HG02970 (cell line): ENCODE measurements around the gene GNRHR.
A peak's percentile ranks its signal among the peaks of the same experiment; 100 is the strongest.
"Not testable (repeated sequence)": the region's sequence is repeated elsewhere in the genome, so short reads cannot be mapped to it uniquely, and the experiment has no call there.

ENCODE experiments used
- ATAC-seq: cut with Tn5 transposase; IDR thresholded peaks from one replicate; pipeline ENCODE4 v1.9.1; 2021; ENCODE audit warnings: mild to moderate bottlenecking, moderate library complexity, moderate number of reproducible peaks; ENCODE audit not compliant: unreplicated experiment, low FRiP score

GNRHR gene, protein sequence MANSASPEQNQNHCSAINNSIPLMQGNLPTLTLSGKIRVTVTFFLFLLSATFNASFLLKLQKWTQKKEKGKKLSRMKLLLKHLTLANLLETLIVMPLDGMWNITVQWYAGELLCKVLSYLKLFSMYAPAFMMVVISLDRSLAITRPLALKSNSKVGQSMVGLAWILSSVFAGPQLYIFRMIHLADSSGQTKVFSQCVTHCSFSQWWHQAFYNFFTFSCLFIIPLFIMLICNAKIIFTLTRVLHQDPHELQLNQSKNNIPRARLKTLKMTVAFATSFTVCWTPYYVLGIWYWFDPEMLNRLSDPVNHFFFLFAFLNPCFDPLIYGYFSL

DNA sequence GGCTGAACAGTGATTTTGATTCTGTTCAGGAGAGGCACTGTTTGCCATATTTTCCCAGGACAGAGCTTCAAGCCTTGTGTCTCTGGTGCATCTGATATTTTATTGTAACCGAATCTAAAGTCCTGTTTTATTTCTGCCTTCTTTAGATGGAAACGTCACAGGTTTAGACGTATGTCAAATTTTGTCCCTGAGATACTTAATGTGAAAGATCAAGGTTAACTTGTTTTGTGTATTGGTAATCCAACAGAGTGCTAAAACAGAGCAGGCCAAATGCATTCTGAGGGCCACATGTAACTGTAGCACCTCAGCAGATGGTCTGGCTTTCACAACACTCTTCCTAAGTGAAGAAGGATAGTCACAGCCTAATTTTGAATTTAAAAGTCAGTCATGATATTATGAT is at the start of gene GNRHR:
Gene GNRHR (minus strand): TSS at position 101 of the 400 bp plus-strand sequence. CDS start 53 bp downstream, at position 48.
- ATAC-seq = no peak

DNA sequence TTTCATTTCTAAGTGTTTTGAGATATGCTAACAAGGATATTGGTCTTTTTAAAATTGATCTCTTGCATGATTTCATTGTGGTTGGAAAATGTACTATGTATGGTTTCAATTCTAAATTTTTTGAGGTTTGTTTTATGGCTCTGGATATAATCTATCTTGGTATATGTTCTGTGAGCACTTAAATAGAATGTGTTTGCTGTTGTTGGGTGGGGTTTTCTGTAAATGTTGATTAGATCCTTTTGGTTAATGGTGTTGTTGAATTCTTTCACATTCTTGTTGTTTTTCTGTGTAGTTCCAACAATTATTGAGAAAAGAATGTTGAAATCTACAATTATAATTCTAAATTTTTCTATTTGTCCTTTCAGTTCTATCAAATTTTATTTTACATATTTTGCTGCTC is 42.6 kb upstream of the GNRHR start:
- no peak for ATAC-seq

DNA sequence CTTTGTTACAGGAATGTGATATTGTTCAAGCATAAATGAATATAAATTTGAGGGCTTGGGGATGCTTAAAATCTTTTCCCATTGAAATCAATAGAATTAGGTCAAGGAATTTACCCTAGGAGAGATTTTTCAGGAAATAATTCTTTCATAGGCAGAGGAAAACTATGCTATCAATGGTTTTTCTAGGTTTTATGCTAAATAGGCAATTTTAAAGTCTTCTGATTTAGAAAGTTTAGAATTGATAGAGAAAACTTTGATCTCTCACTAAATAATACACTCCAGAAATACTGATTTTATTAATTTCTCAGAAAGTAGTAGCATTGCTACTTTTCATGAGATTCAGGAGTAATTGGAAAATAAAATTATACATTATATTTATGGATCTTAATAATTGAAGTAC is 36.5 kb upstream of the GNRHR start:
- ATAC-seq = no peak

DNA sequence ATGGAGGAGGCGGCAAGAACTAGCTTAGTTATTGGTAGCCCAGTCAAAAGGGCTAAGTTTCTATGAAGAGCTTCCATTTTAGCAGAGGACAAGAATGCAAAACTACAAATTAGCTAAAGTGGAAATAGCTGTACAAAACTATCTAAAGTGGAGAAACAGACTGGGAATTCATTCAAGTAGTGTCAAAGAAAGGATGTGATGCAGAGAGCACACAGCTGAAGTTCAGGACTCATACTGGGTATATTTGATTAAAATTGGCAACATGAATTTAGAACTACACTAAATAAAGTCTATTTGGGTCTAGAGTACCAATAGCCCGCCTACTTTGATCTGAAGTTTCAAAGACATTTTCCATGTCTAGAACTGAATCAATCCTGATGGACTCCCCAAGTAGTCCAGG is 33.1 kb upstream of the GNRHR start:
- ATAC-seq = no peak

DNA sequence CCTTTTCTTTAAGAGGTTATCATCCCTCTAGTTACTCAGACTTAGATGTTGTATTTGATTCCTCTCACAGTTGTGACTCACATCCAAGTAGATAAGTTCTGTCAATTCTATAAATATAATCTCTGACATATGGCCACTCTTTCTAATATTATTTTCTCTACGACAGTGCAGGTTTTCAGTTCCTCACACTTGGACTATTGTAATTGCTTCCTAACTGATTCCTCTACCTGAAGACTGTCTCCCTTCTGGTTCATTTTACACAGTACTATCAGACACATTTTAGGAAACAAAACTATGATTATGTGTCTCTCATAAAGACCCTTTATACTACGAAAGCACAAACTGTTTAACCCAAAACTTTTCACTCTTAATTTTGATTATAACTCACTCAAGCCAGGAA is 31.3 kb upstream of the GNRHR start:
- ATAC-seq = no peak

DNA sequence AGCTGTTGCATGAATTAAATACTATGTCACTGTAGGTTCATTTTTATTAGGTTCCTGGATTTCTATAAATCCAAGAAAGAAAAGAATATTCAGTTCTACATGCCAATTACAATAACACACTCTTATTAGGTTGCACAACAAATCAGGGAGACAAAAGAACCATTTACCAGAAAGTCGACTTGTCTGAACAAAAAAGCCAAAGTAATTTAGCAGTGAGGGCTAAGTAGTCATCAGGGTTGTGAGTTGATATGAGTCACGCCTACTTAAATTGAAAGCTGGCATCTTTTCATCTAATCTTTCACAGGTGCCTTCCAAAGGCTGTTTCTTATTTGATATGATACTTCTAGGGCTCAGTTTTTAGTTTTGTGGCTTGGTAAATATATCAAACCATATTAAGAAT is 25.4 kb upstream of the GNRHR start:
- no peak for ATAC-seq

DNA sequence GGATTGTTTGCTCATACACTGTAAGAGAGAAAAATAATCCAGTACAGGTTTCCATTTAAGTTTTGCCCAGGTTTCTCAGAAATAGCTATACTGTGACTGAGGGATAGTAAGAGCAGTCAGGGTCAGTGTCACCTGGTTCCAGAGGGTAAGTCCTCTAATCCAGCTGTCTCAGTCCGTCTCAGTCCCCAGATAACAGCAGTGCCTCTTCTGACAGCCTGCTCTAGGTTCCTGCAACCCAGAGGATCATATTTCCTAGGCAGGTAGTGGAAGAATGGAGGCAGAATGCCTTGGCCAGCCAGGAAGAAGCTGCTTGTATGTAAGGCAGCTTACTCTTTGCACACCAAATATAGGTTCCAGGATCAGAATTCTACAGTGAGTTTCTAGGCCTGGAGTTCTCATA is 22.6 kb upstream of the GNRHR start:
- no peak for ATAC-seq

DNA sequence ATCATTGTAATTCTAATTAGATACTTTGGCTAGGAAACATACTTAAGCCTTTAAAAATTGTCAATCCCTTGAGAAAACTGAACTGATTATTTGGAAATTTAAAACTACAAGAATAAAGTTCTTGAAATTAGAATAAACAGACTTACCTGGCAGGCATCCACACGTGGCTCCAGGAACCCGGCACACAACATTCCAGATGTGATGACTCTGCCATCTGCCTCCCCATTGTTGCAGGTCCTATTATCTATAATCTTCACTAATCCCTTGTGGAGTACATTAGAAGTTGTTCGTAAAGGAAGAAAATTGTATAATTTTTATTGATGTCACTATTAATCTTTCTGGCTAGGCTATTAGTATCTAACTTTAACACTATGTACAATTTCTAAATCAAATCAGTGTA is 16.2 kb upstream of the GNRHR start:
- no peak for ATAC-seq

DNA sequence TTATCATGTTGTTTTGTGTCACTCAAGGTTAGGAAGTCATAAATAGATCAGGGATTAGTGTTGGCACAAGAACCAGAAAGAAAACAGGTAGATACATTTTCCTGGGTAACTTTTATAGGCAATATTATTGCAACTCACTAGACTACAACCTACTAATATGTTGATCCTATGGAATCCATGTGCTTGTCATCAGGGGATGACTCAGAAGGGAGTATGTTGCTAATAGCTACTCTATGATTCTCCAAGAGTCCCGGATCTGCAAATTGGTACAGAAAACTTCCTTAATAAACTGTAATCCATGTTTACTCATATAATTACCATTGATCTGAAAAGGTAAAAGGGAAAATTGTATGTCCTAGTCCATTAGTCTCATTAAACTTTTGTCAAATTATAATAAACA is 11.7 kb upstream of the GNRHR start:
- no peak for ATAC-seq

DNA sequence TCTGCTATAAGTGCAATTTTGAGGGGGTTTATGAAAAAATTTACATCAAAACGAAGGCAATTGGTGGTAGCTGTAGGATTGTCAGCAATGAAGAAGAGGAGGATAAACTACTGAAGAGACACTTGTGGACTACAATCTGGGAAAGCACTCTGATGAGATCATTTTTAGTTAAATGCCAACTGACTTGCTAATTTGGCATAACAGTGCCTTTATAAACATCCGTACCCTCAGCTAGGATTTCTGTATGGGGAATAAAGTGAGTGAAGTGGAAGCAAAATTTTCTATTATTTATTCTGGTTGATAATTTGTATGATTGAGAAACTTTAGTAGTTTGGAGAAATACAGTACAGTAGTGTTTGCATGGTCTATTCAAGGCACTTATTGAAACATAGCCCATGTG is 11.2 kb upstream of the GNRHR start:
- no peak for ATAC-seq

DNA sequence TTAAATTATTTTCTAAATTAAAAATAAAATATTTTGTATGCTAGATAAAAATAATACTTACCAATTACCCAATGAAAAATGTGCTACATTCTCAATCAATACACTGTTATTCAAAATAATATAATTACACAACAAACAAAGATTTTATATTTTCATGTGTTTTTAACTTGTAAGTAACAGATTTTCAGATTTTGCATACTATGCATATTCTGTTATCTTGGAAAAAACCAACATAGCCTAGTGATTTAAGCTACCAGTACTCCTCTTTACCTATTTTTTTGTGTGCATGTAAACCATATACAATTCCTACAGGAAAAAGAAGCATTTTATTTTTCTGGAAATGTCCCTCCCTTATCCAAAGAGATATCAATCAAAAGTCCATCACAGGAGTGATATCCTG is 10.0 kb upstream of the GNRHR start:
- no peak for ATAC-seq

DNA sequence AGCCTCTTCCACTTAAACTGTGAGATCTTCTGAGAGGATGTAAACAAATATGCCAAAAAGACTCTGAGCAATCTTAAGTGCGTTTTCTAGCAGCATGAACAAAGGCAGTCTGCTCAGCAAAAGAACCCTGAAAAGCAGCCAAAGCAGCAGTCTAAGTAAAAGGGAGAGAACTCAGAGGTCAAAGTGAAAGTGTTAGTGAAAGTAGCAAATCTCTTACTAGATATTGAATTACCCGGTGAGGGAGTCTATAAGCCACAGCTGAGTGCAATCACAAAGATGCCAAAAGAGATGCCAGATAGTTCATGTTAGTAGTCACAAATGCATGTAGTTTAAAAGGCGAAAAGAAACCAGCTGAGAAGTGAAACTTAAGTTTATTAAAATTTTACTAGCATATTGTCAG is 7.9 kb upstream of the GNRHR start:
- ATAC-seq = peak; percentile 90

DNA sequence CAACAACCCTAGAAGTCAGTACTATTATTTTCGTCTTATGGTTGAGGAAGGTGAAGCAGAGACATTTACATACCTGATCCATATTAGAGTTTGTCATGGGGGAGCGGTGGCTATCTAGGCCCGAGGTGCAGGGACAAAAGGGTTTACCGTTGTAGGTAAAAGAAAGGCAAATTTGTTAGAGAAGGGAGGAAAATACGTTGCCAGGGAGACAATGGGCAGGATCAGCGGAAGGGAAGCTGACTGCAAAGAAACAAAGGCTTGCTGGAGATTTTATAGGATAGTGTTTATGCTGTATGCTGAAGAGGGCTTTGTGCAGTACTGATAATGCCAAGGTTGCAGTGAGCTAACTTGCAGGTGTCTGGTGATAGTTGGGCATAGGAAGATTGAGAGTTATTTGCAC is 2.8 kb upstream of the GNRHR start:
- ATAC-seq = not testable (repeated sequence)

DNA sequence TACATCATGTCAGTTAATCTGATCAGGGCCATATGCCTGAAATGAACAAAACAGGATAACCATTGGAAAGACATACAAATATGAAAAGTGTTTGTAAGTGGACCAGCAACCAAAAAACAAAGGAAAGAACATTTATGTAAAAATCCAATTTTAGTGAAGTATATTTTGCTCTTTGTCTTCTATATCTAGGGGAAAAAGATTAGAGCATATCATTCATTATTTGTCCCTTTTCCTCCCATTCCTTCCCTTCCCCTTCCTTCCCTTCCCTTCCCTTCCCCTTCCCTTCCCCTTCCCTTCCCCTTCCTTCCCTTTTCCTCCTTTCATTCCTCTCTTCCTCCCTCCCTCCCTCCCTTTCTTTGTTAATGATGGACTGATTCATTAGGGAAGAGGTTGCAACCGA is 1.8 kb upstream of the GNRHR start:
- ATAC-seq = no peak

DNA sequence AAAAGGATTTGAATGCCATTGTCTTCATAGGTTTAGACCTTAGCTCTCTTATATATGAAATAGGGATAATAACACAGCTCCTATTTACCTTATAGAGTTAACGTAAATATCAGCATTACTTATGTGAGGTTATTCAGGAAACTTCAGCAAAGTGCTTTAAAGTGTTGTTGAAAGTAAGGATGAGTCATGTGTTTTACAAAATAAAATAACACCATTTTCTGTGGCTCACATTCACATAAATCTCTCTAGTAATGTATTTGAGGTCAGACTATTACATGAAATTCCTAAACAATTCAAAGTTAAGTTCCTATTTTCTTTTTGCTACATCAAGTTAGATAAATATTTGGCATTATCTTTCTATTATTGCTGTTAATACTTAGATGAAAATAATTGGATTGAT is 2.9 kb downstream of the GNRHR start:
- ATAC-seq = no peak

DNA sequence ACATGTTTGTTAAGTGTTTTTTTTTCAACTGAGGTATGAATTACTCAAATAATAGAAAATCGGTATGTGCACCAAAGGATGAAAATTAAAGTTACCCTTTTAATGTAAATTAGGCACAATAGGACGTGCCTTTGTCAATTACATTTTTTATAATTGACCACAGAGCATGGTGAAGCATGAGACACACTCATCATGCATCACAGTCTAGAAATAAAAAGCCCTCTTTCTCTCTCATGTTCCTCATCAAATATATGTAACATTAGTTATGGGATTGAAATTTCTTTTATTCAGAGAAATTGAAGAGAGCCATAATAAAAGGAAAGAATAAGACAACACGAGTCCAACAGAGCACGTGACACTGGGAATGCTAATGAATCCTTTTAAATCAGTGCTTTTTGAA is 3.5 kb downstream of the GNRHR start:
- ATAC-seq = no peak

DNA sequence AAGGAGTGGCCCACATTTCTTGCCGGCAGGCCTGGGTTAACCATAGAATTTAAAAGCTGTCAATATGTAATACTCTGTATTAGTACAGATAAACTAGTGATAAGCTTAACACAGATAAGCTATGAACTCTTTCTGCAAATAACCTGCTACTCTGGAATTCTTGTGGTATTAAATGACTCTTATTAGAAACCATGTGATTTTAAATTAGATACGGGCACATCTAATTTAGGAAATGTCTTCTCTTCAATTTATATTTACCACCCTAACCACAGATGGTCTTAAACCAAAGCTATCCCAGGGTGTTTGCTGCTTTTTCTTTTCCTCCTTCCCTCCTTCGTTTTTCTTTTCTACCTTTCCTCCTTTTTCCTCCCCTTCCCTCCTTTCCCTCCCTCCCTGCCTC is 4.9 kb downstream of the GNRHR start:
- no peak for ATAC-seq

DNA sequence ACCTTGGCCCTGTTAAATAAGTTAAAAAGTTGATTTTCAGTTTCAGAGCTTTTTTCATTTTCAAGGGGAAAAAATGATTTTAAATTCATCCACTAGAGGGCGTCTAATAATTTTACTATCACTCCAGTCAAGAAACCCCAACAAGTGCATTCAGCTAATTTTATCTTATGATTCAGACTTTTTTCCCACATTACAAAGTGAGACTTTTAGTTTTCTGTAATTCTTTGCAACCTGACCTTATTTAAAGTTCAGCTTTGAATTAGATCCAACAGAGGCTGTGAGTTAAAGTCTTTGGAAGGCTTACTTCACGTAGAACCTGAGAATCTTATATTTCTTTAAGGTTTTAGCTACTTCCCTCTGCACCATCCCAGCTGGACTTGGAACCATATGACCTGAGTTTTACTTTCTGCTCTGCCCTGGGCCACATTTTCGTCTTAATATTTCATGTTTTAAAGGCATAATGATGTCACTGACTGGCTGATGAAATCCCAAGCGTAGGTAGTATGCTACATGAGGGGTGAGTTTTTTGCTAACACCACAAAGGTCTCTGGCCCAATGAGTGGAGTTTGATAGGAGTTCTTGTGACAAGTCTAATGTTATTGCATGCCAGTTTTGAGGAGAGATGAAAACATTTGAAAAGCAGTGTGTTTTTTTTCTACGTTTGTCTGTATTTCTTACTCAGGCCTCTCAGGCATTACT is 7.2 kb downstream of the GNRHR start:
- no peak for ATAC-seq

DNA sequence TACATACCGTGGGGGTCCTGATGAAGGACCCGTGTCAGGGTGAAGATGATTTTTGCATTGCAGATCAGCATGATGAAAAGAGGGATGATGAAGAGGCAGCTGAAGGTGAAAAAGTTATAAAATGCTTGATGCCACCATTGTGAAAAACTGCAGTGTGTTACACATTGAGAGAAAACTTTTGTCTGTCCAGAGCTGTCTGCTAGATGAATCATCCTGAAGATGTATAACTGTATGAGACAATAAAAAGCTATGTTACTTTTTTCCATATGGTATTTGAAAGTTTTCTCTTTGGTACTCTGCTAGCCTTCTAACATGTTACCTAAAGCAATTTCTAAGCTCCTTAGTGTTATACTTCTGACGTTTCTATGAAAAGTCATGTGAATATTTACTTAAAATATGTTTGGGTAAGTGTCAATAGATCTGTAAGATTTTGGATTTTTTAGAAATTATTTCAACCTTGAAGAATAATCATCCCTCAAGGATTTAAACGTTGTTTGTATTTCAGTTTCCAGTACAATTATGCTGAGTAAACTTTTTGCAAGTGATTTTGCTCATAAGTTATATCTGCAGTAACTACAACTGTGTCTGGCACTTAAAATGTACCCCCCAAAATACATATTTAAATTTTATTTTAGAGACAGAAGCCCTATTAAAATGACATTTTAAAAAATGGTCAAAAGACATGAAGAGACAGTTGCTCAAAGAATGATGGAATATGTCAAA is 9.5 kb downstream of the GNRHR start:
- ATAC-seq = no peak

DNA sequence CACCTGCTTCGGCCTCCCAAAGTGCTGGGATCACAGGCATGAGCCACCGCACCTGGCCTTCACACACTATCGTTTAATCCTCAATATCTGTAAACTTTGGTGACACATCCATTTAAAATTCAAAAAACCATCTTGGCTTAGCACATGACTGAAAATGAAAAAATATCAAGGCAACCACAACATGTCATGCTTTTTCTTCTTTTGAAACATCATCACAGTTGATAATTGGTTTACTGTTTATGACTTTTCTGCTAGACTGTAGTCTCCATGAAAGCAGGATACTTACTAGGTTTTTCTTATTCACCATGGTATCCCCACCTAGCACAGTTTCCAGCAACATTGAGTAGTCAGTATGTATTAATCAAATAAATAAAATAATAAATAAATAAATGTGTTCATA is 11.0 kb downstream of the GNRHR start:
- no peak for ATAC-seq

DNA sequence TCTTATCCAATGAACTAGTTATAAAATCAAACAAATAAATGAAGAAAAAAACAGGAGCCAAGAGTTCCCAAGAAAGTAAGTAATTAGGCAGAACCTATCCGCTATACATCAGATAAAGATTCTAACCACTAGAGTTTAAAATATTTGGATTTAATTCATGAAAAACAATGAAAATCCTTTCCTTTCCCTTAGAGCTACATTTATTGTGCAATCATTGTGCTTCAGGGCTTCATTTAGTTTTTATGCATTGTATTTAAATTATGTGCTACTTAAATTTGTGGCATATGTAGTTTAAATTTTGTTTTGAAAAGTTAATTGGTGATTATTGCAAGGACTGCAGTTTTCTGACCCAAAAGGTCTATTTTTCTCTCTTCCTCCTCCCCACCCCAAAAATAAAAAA is 17.9 kb downstream of the GNRHR start:
- ATAC-seq = no peak

DNA sequence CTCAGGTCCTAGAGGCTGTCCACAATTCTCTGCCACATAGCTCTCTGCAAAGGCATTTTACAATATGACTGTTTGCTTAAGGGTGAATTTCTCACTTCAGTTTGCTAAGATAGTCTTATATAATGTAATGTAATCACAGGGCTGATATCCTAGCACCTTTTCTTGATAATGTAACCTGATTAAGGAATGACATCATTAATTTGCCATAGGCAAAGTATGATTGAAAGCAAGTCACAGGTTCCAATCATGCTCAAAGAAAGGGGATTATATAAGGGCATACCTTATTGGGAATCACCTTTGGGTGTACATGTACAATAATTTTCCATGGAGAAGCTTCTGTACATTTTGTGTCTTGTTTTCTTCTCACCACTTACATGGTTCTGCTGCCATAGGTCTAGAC is 18.9 kb downstream of the GNRHR start:
- no peak for ATAC-seq
